ENCODE measurements around the gene OPCML. TPM values are rescaled to one million over a fixed set of nuclear protein-coding genes. Genes with fewer than 3 reads are reported as not detected.

OPCML gene
- polyA plus RNA-seq, 10 donors = 0.84 to 2.8 (median 1.8) TPM

- DNase-seq = no peak
Observed at GRCh38 chr11:132901638-132902471, 630.4 kb downstream of the OPCML start.

GRCh38 chr11:132898676-132899075 lies 633.6 kb downstream of the OPCML start:
- no peak for DNase-seq

GRCh38 chr11:132898021-132898420 lies 634.3 kb downstream of the OPCML start:
- peak in 1 of 3 donors; percentile 21 for DNase-seq

- peak in 1 of 3 donors; percentile 20 for DNase-seq
Observed at GRCh38 chr11:132895340-132895739, 637.0 kb downstream of the OPCML start.

GRCh38 chr11:132894606-132895005 lies 637.7 kb downstream of the OPCML start:
- DNase-seq = no peak

GRCh38 chr11:132892876-132893275 lies 639.4 kb downstream of the OPCML start:
- DNase-seq = no peak

- DNase-seq = peak in 1 of 3 donors; percentile 22
Observed at GRCh38 chr11:132888226-132888625, 644.1 kb downstream of the OPCML start.

- DNase-seq = peak; percentile 20 to 39 (median 30)
Observed at GRCh38 chr11:132886335-132886734, 646.0 kb downstream of the OPCML start.

- no peak for DNase-seq
Observed at GRCh38 chr11:132883241-132883640, 649.1 kb downstream of the OPCML start.

GRCh38 chr11:132881622-132882021 lies 650.7 kb downstream of the OPCML start:
- DNase-seq = no peak

GRCh38 chr11:132878111-132878510 lies 654.2 kb downstream of the OPCML start:
- DNase-seq = no peak

- DNase-seq = no peak
Observed at GRCh38 chr11:132876705-132877104, 655.6 kb downstream of the OPCML start.

- no peak for DNase-seq
Observed at GRCh38 chr11:132876239-132876638, 656.1 kb downstream of the OPCML start.

GRCh38 chr11:132874638-132875037 lies 657.7 kb downstream of the OPCML start:
- DNase-seq = peak in 1 of 3 donors; percentile 69

- DNase-seq = no peak
Observed at GRCh38 chr11:132873841-132874240, 658.5 kb downstream of the OPCML start.

- DNase-seq = no peak
Observed at GRCh38 chr11:132872211-132872610, 660.1 kb downstream of the OPCML start.

GRCh38 chr11:132866783-132867545 lies 665.3 kb downstream of the OPCML start:
- DNase-seq = no peak

- no peak for DNase-seq
Observed at GRCh38 chr11:132865623-132866022, 666.7 kb downstream of the OPCML start.

GRCh38 chr11:132864811-132865576 lies 667.3 kb downstream of the OPCML start:
- DNase-seq = peak in 1 of 3 donors; percentile 40

GRCh38 chr11:132862933-132863332 lies 669.4 kb downstream of the OPCML start:
- no peak for DNase-seq

- no peak for DNase-seq
Observed at GRCh38 chr11:132862137-132862536, 670.2 kb downstream of the OPCML start.

- DNase-seq = peak in 2 of 3 donors; percentile 27 to 39
Observed at GRCh38 chr11:132859306-132859705, 673.0 kb downstream of the OPCML start.
